Left ventricle myocardium inferior (tissue), 1 donor: ENCODE results near the gene ENAM. TPM values are rescaled to one million over a fixed set of nuclear protein-coding genes. Genes with fewer than 3 reads are reported as not detected.

Experiments used
- DNase-seq: peaks from one replicate; pipeline ENCODE4 v3.0.0-alpha.2; 2020
- H3K27ac ChIP-seq: fragments of 200-600 bp; replicated peaks from 2 replicates; pipeline ENCODE4 v1.8.0; 2021
- H3K27me3 ChIP-seq: fragments of 200-600 bp; 2 replicates; pipeline ENCODE4 v1.8.0; 2021; ENCODE audit warnings: low read depth
- H3K36me3 ChIP-seq: fragments of 200-600 bp; 2 replicates; pipeline ENCODE4 v1.8.0; 2021
- H3K4me1 ChIP-seq: fragments of 200-600 bp; 2 replicates; pipeline ENCODE4 v1.8.0; 2021
- H3K4me3 ChIP-seq: fragments of 200-600 bp; 2 replicates; pipeline ENCODE4 v1.8.0; 2021; ENCODE audit warnings: mild to moderate bottlenecking, moderate library complexity
- H3K9me3 ChIP-seq: fragments of 200-600 bp; replicated peaks from 2 replicates; pipeline ENCODE4 v1.8.0; 2021
- CTCF ChIP-seq: fragments of 200-600 bp; IDR thresholded peaks from 2 replicates; pipeline ENCODE4 v1.8.0; 2021; ENCODE audit warnings: antibody characterized with exemption, mild to moderate bottlenecking, borderline replicate concordance
- intact Hi-C: fragments of 100-400 bp; cut with micrococcal nuclease; formaldehyde crosslinking; loops from one replicate; pipeline ENCODE4 v1.11.0; 2022
- total RNA-seq: library from RNA; stranded (reverse); fragmentation: NEBNext Ultra II Directional; extraction: Animal tissue kit (Norgen Biotek cat#: 25700); gene quantifications from one replicate; pipeline ENCODE4 v1.2.1, GENCODE V29; 2021
- donor health status: DM: no; HTN: yes; CAD: no; lungs with severe emphysema.

ENAM gene
- total RNA-seq, 1 donor from 2014 or later: 6.2 TPM

GRCh38 chr4:70614184-70614555, 14.4 kb upstream of the ENAM start:
- Histone ChIP-seq H3K9me3 (no peaks in the 10 kb centered on the region), H3K4me3 (peak overlapping the region; percentile 34), H3K27ac (no peak overlapping the region), H3K36me3 (no peaks in the 10 kb centered on the region), H3K27me3 (peaks cover 15% of the 10 kb centered on the region), H3K4me1 (no peaks in the 10 kb centered on the region)
- DNase-seq: no peak
- no peak for TF ChIP-seq CTCF
- intact Hi-C loops: no loop called here

- Histone ChIP-seq H3K27ac (no peak overlapping the region), H3K27me3 (no peaks in the 10 kb centered on the region), H3K36me3 (no peaks in the 10 kb centered on the region), H3K4me3 (no peak overlapping the region), H3K9me3 (no peaks in the 10 kb centered on the region), H3K4me1 (no peaks in the 10 kb centered on the region)
- no peak for DNase-seq
- intact Hi-C loops: no loop called here
- TF ChIP-seq CTCF: no peak
These were observed 9.3 kb upstream of the ENAM start for GRCh38 chr4:70619288-70619687.

GRCh38 chr4:70619778-70620177, 8.8 kb upstream of the ENAM start:
- H3K4me1 ChIP-seq: no peaks in the 10 kb centered on the region
- no peaks in the 10 kb centered on the region for H3K36me3 ChIP-seq
- no peak for TF ChIP-seq CTCF
- intact Hi-C loops: no loop called here
- no peaks in the 10 kb centered on the region for H3K27me3 ChIP-seq
- no peak overlapping the region for H3K27ac ChIP-seq
- no peak for DNase-seq
- no peaks in the 10 kb centered on the region for H3K9me3 ChIP-seq
- H3K4me3 ChIP-seq: no peak overlapping the region

- Histone ChIP-seq H3K27me3 (no peaks in the 10 kb centered on the region), H3K27ac (no peak overlapping the region), H3K4me1 (no peaks in the 10 kb centered on the region), H3K36me3 (no peaks in the 10 kb centered on the region), H3K4me3 (no peak overlapping the region), H3K9me3 (no peaks in the 10 kb centered on the region)
- TF ChIP-seq CTCF: no peak
- intact Hi-C loops: no loop called here
- DNase-seq: no peak
These were observed 5.2 kb upstream of the ENAM start for GRCh38 chr4:70623323-70623722.

- intact Hi-C loops: no loop called here
- Histone ChIP-seq H3K27me3 (no peaks in the 10 kb centered on the region), H3K27ac (no peak overlapping the region), H3K4me3 (no peak overlapping the region), H3K9me3 (no peaks in the 10 kb centered on the region), H3K36me3 (no peaks in the 10 kb centered on the region), H3K4me1 (no peaks in the 10 kb centered on the region)
- TF ChIP-seq CTCF: no peak
- DNase-seq: no peak
These were observed 4.2 kb upstream of the ENAM start for GRCh38 chr4:70624226-70624793.
